Gastrocnemius medialis (tissue), 4 donors: Measurements from ENCODE around the gene BORCS5. TPM values are rescaled to one million over a fixed set of nuclear protein-coding genes. Genes with fewer than 3 reads are reported as not detected.
"Not testable (repeated sequence)": the region's sequence is repeated elsewhere in the genome, so short reads cannot be mapped to it uniquely, and the experiment has no call there.

Experiments used
- ATAC-seq, 2 donors: fragments of 150-250 bp; one replicate each; pipeline ENCODE4 v1.9.1; 2016
- DNase-seq, 2 donors: peaks; one replicate each; pipeline ENCODE4 v3.0.0-alpha.2; 2019
- H3K27ac ChIP-seq, 4 donors: fragments of 200-600 bp; sonication (generic); 1 replicate in 1 of 4; 2 replicates in 3 of 4; pipeline ENCODE4 v1.5.1; 2016 to 2018; ENCODE audit warnings: mild to moderate bottlenecking in 2 of 4, moderate library complexity in 1 of 4
- H3K27me3 ChIP-seq, 3 donors: fragments of 200-600 bp; sonication (generic) in 2 of 3; 1 replicate in 1 of 3; 2 replicates in 2 of 3; pipeline versions ENCODE4 v1.5.1 to v1.6.0; 2016 to 2019; ENCODE audit warnings: mild to moderate bottlenecking in 1 of 3, moderate library complexity in 1 of 3
- H3K36me3 ChIP-seq, 2 donors: fragments of 200-600 bp; sonication (generic) in 1 of 2; one replicate each; pipeline ENCODE4 v1.5.1; 2017 to 2018
- H3K4me1 ChIP-seq, 2 donors: fragments of 200-600 bp; sonication (generic) in 1 of 2; one replicate each; pipeline ENCODE4 v1.5.1; 2016 to 2017; ENCODE audit warnings: mild to moderate bottlenecking in 2 of 2
- H3K4me3 ChIP-seq, 4 donors: fragments of 200-600 bp; sonication (generic) in 3 of 4; 1 replicate in 1 of 4; 2 replicates in 3 of 4; pipeline ENCODE4 v1.5.1; 2016 to 2019; ENCODE audit warnings: mild to moderate bottlenecking in 2 of 4
- H3K9me3 ChIP-seq, 3 donors: fragments of 200-600 bp; sonication (generic) in 2 of 3; 1 replicate in 1 of 3; 2 replicates in 2 of 3; pipeline ENCODE4 v1.5.1; 2016 to 2019
- CTCF ChIP-seq, 5 experiments: fragments of 450-650 bp in 3 of 5; fragments of 200-600 bp in 2 of 5; sonication (generic) in 2 of 5; IDR thresholded peaks in 4 of 5; conservative IDR thresholded peaks in 1 of 5; 1 replicate in 4 of 5; 2 replicates in 1 of 5; pipeline ENCODE4 v1.5.1; 2016 to 2019; ENCODE audit warnings: antibody characterized with exemption in 5 of 5, mild to moderate bottlenecking in 3 of 5, moderate library complexity in 3 of 5
- POLR2A ChIP-seq, 2 donors: fragments of 450-650 bp; IDR thresholded peaks; one replicate each; pipeline ENCODE4 v1.6.1; 2017; ENCODE audit warnings: antibody characterized with exemption in 2 of 2, mild to moderate bottlenecking in 2 of 2, moderate library complexity in 2 of 2
- in situ Hi-C, 4 donors: fragments of 200-750 bp; cut with MboI; loops; one replicate each; pipeline versions ENCODE4 v1.15.0 to v1.8.0; 2017; ENCODE audit warnings: low sequenced_read_pairs in 4 of 4
- intact Hi-C: fragments of 100-400 bp; cut with DNase I; formaldehyde crosslinking; loops from one replicate; pipeline ENCODE4 v1.15.1; 2023; ENCODE audit warnings: low total_unique reads
- total RNA-seq, 4 donors: library from RNA; depleted of rRNA; stranded (reverse); fragments of >200 nt; gene quantifications; one replicate each; pipeline versions ENCODE4 v1.1.0 to v1.2.3, GENCODE V29; 2016

Gene BORCS5
- total RNA-seq, 4 donors from 2014 or later = 13.0 to 13.9 (median 13.4) TPM

DNA sequence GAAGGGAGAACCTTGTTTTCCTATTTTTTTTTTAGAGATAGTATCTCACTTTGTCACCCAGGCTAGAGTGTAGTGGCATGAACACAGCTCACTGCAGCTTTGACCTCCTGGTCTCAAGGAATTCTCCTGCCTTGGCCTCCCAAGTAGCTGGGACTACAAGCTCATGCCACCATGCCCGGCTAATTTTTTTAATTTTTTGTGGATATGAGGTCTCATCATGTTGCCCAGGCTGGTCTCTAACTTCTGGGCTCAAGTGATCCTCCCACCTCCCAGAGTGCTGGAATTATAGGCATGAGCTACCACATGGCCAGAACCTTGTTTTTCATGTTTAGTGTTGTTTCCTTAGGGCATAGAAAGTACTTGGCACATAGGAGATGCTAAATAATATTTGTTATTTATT lies 20.4 kb upstream of the BORCS5 start:
- ATAC-seq = no peak
- intact Hi-C loops = no loop called here
- in situ Hi-C loops = loop anchor here in 3 of 4 donors (25.0 kb wide), 3 partner anchors 249 to 774 kb away; no protein-coding TSS in a partner anchor
- Histone ChIP-seq H3K4me3 (no peak overlapping the region), H3K9me3 (no peaks in the 10 kb centered on the region), H3K4me1 (peaks cover 0 to 6% of the 10 kb centered on the region in 2 donors), H3K27ac (no peak overlapping the region), H3K36me3 (no peaks in the 10 kb centered on the region), H3K27me3 (no peaks in the 10 kb centered on the region)
- TF ChIP-seq POLR2A (IDR thresholded peaks at IDR 0.05) = no peak
- DNase-seq = no peak

DNA sequence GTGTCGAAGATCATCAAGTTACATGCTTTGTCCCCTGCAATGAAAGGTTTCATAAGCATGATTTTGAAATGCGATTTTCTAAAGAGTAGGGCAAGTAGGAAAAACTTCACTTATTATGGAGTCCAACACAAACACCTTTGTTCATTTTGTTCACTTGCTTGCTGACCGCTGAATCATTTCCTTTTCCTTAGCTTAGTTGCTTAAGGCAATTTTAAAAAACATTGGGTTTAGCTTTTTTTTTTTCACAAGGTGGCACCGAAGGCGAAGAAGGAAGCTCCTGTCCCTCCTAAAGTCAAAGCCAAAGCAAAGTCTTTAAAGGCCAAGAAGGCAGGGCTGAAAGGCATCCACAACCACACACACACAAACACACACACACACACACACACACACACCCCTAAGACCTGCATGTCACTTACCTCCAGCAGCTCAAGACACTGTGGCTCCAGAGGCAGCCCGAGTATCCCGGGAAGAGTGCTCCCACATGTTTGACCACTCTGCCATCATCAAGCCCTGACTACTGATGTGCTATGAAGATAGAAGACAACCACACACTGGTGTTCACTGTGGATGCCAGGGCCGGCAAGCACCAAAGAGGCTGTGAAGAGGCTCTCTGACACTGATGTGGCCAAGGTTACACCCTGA lies 18.2 kb upstream of the BORCS5 start:
- Histone ChIP-seq H3K27ac (peak overlapping the region; percentile 31 to 65 (median 59)), H3K36me3 (no peaks in the 10 kb centered on the region), H3K4me3 (peak overlapping the region in 1 of 4 donors; percentile 11), H3K4me1 (peaks cover 0 to 6% of the 10 kb centered on the region in 2 donors), H3K27me3 (no peaks in the 10 kb centered on the region), H3K9me3 (no peaks in the 10 kb centered on the region)
- in situ Hi-C loops = loop anchor here in 3 of 4 donors (25.0 kb wide), 3 partner anchors 251 to 776 kb away; no protein-coding TSS in a partner anchor
- TF ChIP-seq CTCF (IDR thresholded peaks at IDR 0.05 in 4 of 5, conservative IDR thresholded peaks at IDR 0.05 in 1 of 5) (no peak), POLR2A (IDR thresholded peaks at IDR 0.05) (no peak)
- intact Hi-C loops = no loop called here
- no peak for ATAC-seq
- no peak for DNase-seq

GRCh38 chr12:12349711-12350665 lies 6.9 kb upstream of the BORCS5 start, which contains the start of gene MANSC1:
TSS of gene MANSC1 (minus strand) at chr12:12350242. CDS start at chr12:12343314, 6,928 bp downstream.
- H3K27me3 ChIP-seq = peaks cover 0 to 16% (median 0%) of the 10 kb centered on the region in 3 donors
- H3K27ac ChIP-seq = peak within 1 kb of the TSS; percentile 68 to 71 (median 69)
- H3K4me1 ChIP-seq = peaks cover 6 to 8% of the 10 kb centered on the region in 2 donors
- no peaks in the 10 kb centered on the region for H3K9me3 ChIP-seq
- TF ChIP-seq CTCF (IDR thresholded peaks at IDR 0.05 in 4 of 5, conservative IDR thresholded peaks at IDR 0.05 in 1 of 5) = peak in 3 of 5 experiments; percentile 17 to 36 (median 30)
- TF ChIP-seq POLR2A (IDR thresholded peaks at IDR 0.05) = peak; percentile 14 to 22
- ATAC-seq = peak; percentile 30 to 64
- DNase-seq = peak in 1 of 2 donors; percentile 5
- in situ Hi-C loops = loop anchor here (25.0 kb wide), 4 partner anchors 263 to 788 kb away; partner anchors contain the start of gene CDKN1B (in 1 of the 4)
- H3K4me3 ChIP-seq = peak within 1 kb of the TSS; percentile 68 to 81 (median 71)
- H3K36me3 ChIP-seq = no peaks in the 10 kb centered on the region
- intact Hi-C loops = loop anchor here (10.0 kb wide), 1 partner anchor 1625 kb away; the partner anchor contains the start of gene YBX3

- Histone ChIP-seq H3K4me3 (no peak overlapping the region), H3K27ac (peak overlapping the region in 1 of 4 donors; percentile 68), H3K36me3 (no peaks in the 10 kb centered on the region), H3K4me1 (peaks cover 6 to 8% of the 10 kb centered on the region in 2 donors), H3K9me3 (no peaks in the 10 kb centered on the region), H3K27me3 (peaks cover 0 to 16% (median 0%) of the 10 kb centered on the region in 3 donors)
- ATAC-seq (no peak), DNase-seq (no peak)
- in situ Hi-C loops = loop anchor here in 1 of 4 donors (25.0 kb wide), 1 partner anchor 361 kb away; the partner anchor contains the start of gene CDKN1B
- intact Hi-C loops = loop anchor here (10.0 kb wide), 1 partner anchor 1626 kb away; the partner anchor contains the start of gene YBX3
- TF ChIP-seq CTCF (IDR thresholded peaks at IDR 0.05 in 4 of 5, conservative IDR thresholded peaks at IDR 0.05 in 1 of 5) = no peak
Measured at GRCh38 chr12:12350868-12351463, 5.9 kb upstream of the BORCS5 start.

- not testable (repeated sequence) for H3K9me3 ChIP-seq, H3K36me3 ChIP-seq, H3K4me3 ChIP-seq, ATAC-seq, H3K27ac ChIP-seq, DNase-seq
- in situ Hi-C loops (loop anchor here in 1 of 4 donors (25.0 kb wide), 1 partner anchor 361 kb away; the partner anchor contains the start of gene CDKN1B), intact Hi-C loops (loop anchor here (10.0 kb wide), 1 partner anchor 1627 kb away; the partner anchor contains the start of gene YBX3)
- H3K4me1 ChIP-seq = peaks cover 6 to 12% of the 10 kb centered on the region in 2 donors
- H3K27me3 ChIP-seq = peaks cover 0 to 16% (median 0%) of the 10 kb centered on the region in 3 donors
Measured at GRCh38 chr12:12351468-12352185, 5.3 kb upstream of the BORCS5 start.
